Central memory CD8-positive, alpha-beta T cell (primary cell): Measurements from ENCODE around the gene INPP5A.

Experiments used
- ATAC-seq: fragments of 150-1000 bp; cut with Tn5 transposase; replicated peaks from 2 replicates; pipeline ENCODE4 v1.10.0; 2022; ENCODE audit warnings: mild to moderate bottlenecking, moderate FRiP score, moderate number of reproducible peaks; ENCODE audit not compliant: poor library complexity, severe bottlenecking; ENCODE audit errors: extremely low read depth
- DNase-seq, 2 donors: peaks; one replicate each; pipeline ENCODE4 v3.0.0; 2021; ENCODE audit warnings: low spot score in 2 of 2
- H3K27ac Mint-ChIP-seq: one replicate; pipeline ENCODE4 v1.8.0; 2022; ENCODE audit warnings: low read depth, mild to moderate bottlenecking, moderate library complexity, mixed read lengths
- H3K27me3 Mint-ChIP-seq: one replicate; pipeline ENCODE4 v1.8.0; 2022; ENCODE audit warnings: mixed read lengths
- H3K36me3 Mint-ChIP-seq: one replicate; pipeline ENCODE4 v1.8.0; 2022; ENCODE audit warnings: mild to moderate bottlenecking, moderate library complexity, mixed read lengths; ENCODE audit not compliant: insufficient read depth
- H3K4me1 Mint-ChIP-seq: one replicate; pipeline ENCODE4 v1.8.0; 2022; ENCODE audit warnings: mixed read lengths
- H3K4me3 Mint-ChIP-seq: one replicate; pipeline ENCODE4 v1.8.0; 2022; ENCODE audit warnings: mild to moderate bottlenecking, moderate library complexity, mixed read lengths
- H3K9me3 Mint-ChIP-seq: one replicate; pipeline ENCODE4 v1.8.0; 2022; ENCODE audit warnings: mixed read lengths

The INPP5A gene

GRCh38 chr10:132783940-132784865 is 246.6 kb downstream of the INPP5A start:
- Mint-ChIP-seq H3K9me3 (no peaks in the 10 kb centered on the region), H3K4me3 (no peak overlapping the region), H3K4me1 (no peaks in the 10 kb centered on the region), H3K27me3 (no peaks in the 10 kb centered on the region), H3K36me3 (peaks cover 7% of the 10 kb centered on the region), H3K27ac (no peak overlapping the region)
- no peak for DNase-seq
- ATAC-seq = no peak

- DNase-seq (no peak), ATAC-seq (no peak)
- no peak overlapping the region for H3K27ac Mint-ChIP-seq
- H3K27me3 Mint-ChIP-seq = no peaks in the 10 kb centered on the region
- no peaks in the 10 kb centered on the region for H3K4me1 Mint-ChIP-seq
- no peak overlapping the region for H3K4me3 Mint-ChIP-seq
- peaks cover 5% of the 10 kb centered on the region for H3K36me3 Mint-ChIP-seq
- H3K9me3 Mint-ChIP-seq = no peaks in the 10 kb centered on the region
These were observed 247.5 kb downstream of the INPP5A start for GRCh38 chr10:132784866-132785722.

DNA sequence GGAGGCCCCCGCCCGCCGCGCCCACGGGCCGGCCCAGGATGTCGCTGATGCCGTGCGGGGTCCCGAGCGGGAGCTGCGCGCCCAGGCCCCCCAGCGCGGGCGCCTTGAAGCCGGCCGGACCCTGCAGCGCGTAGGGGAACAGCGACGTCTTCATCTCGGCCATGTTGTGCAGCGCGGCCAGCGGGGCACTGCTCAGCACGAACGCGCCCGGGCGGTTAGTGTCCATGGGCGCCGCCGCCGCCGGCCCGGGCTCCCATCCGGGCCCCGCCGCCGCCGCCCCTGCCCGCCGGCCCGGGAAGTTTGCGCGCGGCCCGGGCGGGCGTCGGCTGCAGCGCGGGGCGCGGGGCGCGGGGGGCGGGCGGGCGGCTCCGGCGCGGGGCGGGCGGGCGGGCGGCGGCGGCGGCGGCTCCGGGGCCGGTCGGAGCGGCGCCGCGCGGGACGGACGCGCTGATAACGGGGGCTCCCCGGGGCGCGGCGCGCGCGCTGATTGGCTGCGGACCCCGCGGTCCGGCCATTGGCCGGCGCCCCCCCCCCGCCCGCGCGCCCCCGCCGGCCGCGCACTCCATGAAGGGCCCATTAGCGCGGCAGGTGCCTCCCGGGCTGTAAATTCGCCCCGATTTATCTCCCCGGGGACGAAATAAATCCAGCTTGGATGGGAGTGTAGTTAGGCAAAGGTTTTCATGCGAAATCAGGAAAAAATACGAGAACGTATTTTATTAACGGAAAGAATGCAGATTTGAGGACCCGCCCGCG is 248.3 kb downstream of the INPP5A start, which contains the start of gene NKX6-2:
TSS of gene NKX6-2 (minus strand) at position 425 of the 753 bp plus-strand sequence. CDS start at position 226, 199 bp downstream.
- Mint-ChIP-seq H3K27me3 (no peaks in the 10 kb centered on the region), H3K4me3 (no peak within 1 kb of the TSS), H3K27ac (no peak within 1 kb of the TSS), H3K9me3 (no peaks in the 10 kb centered on the region), H3K4me1 (no peaks in the 10 kb centered on the region), H3K36me3 (peaks cover 5% of the 10 kb centered on the region)
- no peak for DNase-seq
- no peak for ATAC-seq

DNA sequence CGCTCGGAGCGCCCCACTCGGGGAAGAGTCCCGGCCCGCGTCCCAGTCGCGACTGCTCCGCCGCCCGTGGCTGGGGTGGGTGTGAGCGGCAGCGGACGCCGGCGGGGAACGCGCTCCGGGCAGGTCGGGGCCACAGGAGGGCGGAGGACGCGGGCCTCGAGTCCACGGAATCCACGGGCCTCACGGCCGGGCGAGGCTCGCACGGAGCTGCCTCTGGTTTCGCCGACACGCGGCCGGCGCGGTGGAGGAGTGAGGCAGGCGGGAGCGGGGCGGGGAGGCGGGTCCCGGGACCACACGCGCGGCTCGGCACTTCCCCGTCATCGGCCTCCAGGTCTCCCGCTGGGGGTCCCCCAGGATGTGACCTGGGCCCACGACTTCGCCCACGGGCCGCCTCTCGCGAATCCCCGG is 248.9 kb downstream of the INPP5A start:
- Mint-ChIP-seq H3K27ac (no peak overlapping the region), H3K36me3 (peaks cover 5% of the 10 kb centered on the region), H3K4me1 (no peaks in the 10 kb centered on the region), H3K4me3 (no peak overlapping the region), H3K9me3 (no peaks in the 10 kb centered on the region), H3K27me3 (no peaks in the 10 kb centered on the region)
- ATAC-seq (no peak), DNase-seq (no peak)

DNA sequence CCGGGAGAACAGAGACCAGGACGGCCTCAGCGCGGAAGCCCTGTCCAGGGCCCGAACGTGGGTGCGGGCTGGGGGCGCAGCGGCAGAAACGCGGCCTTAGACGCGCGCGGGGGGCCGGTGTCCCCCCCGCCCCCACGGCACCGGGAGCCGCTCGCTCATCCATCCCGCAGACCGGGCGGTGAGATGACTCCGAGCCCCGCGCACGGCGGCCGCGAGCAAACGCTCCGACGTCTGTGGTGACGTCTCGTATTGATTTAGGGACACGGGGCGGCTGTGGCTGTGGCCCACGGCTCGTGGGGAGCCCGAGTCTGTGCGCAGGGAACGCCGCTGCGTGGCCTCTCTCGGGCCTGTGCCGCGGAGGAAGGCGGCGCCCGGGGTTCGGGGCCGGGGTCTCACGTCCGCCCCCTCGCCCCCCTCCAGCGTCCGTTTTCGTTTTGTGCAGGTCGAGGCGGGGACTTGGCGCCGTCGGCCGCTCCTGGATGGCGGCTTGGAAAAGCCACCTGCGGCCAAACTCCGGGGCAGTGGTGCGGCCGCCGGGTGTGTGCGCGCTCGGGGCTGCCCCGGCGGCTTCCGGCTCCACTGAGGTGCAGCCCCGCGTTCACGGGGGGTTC is 249.4 kb downstream of the INPP5A start:
- no peak for ATAC-seq
- no peak overlapping the region for H3K27ac Mint-ChIP-seq
- DNase-seq = no peak
- H3K27me3 Mint-ChIP-seq = no peaks in the 10 kb centered on the region
- H3K9me3 Mint-ChIP-seq = no peaks in the 10 kb centered on the region
- H3K36me3 Mint-ChIP-seq = peaks cover 5% of the 10 kb centered on the region
- no peak overlapping the region for H3K4me3 Mint-ChIP-seq
- no peaks in the 10 kb centered on the region for H3K4me1 Mint-ChIP-seq

DNA sequence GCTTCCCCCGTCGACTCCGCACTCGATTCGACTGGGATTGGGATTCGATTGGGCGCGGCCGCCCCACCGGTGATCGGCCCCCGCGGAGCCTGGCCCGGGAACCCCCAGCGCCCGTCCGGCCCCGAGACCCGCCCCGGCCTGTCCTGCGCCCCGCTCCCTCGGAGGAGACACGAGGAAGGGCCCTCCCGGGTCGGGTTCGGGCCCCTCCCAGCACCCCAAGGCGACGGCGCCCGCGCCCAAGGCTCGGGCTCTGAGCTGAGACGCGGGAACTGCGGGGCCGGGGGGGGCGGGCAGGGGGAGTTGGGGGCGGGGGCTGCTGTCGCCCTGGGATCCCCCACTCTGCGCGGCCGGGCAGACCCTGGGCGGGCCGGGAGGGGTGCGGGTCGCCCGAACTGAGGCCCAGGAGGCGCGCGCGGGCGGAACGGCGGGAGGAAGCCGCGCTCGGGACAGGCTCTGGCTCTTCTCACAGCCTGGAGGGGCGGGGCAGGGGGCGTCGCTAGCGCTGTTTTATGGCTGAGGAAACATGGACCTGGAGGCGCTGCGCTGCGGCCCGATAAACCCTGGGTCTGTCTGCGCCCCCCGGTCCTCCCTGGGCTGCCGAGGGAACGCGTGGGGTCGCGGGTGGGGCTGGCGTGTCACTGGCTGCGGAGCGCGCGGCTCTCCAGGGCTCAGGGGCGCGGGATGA is 250.1 kb downstream of the INPP5A start:
- no peaks in the 10 kb centered on the region for H3K27me3 Mint-ChIP-seq
- DNase-seq (no peak), ATAC-seq (no peak)
- peaks cover 5% of the 10 kb centered on the region for H3K36me3 Mint-ChIP-seq
- H3K9me3 Mint-ChIP-seq = no peaks in the 10 kb centered on the region
- no peaks in the 10 kb centered on the region for H3K4me1 Mint-ChIP-seq
- no peak overlapping the region for H3K27ac Mint-ChIP-seq
- H3K4me3 Mint-ChIP-seq = no peak overlapping the region

- ATAC-seq = no peak
- DNase-seq = no peak
- Mint-ChIP-seq H3K4me1 (no peaks in the 10 kb centered on the region), H3K27me3 (no peaks in the 10 kb centered on the region), H3K36me3 (peaks cover 3% of the 10 kb centered on the region), H3K9me3 (no peaks in the 10 kb centered on the region), H3K27ac (no peak overlapping the region), H3K4me3 (no peak overlapping the region)
These were observed 250.7 kb downstream of the INPP5A start for GRCh38 chr10:132788180-132788830.

DNA sequence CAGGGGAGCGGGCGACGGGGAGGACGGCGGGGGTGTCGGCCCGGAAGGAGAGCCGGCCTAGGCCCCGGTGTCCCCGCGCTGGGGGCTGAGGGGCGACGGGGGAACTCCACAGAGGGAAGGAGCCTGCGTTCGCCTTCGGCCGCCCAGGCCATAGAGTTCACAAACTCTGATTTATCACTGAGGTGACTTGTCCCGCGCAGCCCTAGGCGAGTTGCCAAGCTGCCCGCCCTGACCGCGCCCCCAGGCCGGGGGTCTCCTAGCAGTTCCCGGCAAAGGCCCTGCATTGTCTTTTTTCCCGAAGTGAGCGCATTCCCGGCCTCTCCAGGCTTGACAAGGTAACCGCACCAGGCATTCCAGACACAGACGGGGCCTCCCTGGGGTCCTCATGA is 251.2 kb downstream of the INPP5A start:
- no peak for DNase-seq
- peaks cover 3% of the 10 kb centered on the region for H3K36me3 Mint-ChIP-seq
- no peak overlapping the region for H3K27ac Mint-ChIP-seq
- H3K27me3 Mint-ChIP-seq = no peaks in the 10 kb centered on the region
- H3K4me3 Mint-ChIP-seq = no peak overlapping the region
- no peaks in the 10 kb centered on the region for H3K9me3 Mint-ChIP-seq
- H3K4me1 Mint-ChIP-seq = no peaks in the 10 kb centered on the region
- no peak for ATAC-seq

DNA sequence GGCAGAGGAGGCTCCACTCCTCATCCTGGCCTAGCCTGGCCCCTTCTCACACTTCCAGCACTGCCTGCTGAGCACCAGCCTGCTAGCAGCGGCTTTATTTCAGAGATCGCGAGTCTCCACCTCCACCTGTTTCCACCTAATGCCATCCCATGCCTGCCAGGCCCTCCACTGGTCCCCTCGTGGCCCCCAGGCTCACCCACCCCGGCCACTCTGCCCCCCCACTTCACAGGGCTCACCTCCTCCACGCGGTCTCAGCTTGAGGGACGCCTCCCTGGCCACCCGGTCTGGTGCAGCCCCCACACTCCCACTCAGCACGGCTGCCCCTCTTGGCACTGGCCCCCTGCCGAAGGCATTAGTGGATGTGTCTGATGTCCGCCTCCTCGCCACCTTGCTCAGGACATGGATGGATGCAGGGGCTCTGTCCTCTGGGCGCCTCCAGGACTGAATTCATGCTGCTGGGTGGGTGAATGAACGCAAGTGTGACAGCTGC is 252.1 kb downstream of the INPP5A start:
- no peaks in the 10 kb centered on the region for H3K27me3 Mint-ChIP-seq
- no peak overlapping the region for H3K27ac Mint-ChIP-seq
- peaks cover 2% of the 10 kb centered on the region for H3K36me3 Mint-ChIP-seq
- H3K9me3 Mint-ChIP-seq = no peaks in the 10 kb centered on the region
- H3K4me1 Mint-ChIP-seq = no peaks in the 10 kb centered on the region
- H3K4me3 Mint-ChIP-seq = no peak overlapping the region
- DNase-seq (no peak), ATAC-seq (no peak)

GRCh38 chr10:132790470-132790869 is 252.9 kb downstream of the INPP5A start:
- no peak for DNase-seq
- no peak overlapping the region for H3K27ac Mint-ChIP-seq
- no peak overlapping the region for H3K4me3 Mint-ChIP-seq
- ATAC-seq = no peak
- H3K36me3 Mint-ChIP-seq = peaks cover 2% of the 10 kb centered on the region
- no peaks in the 10 kb centered on the region for H3K4me1 Mint-ChIP-seq
- no peaks in the 10 kb centered on the region for H3K9me3 Mint-ChIP-seq
- H3K27me3 Mint-ChIP-seq = no peaks in the 10 kb centered on the region
